Tongue (tissue), 2 donors: ENCODE measurements around the gene EXOC3. TPM values are rescaled to one million over a fixed set of nuclear protein-coding genes. Genes with fewer than 3 reads are reported as not detected.

Source experiments
- DNase-seq: peaks from one replicate; pipeline ENCODE4 v3.0.0-alpha.2; 2015
- total RNA-seq: library from RNA; depleted of rRNA; stranded (reverse); fragments of >200 nt; gene quantifications from one replicate; pipeline ENCODE4 v1.2.3, GENCODE V29; 2014

EXOC3 gene
- total RNA-seq, 1 donor from 2014 or later, result 48.7 TPM

DNA sequence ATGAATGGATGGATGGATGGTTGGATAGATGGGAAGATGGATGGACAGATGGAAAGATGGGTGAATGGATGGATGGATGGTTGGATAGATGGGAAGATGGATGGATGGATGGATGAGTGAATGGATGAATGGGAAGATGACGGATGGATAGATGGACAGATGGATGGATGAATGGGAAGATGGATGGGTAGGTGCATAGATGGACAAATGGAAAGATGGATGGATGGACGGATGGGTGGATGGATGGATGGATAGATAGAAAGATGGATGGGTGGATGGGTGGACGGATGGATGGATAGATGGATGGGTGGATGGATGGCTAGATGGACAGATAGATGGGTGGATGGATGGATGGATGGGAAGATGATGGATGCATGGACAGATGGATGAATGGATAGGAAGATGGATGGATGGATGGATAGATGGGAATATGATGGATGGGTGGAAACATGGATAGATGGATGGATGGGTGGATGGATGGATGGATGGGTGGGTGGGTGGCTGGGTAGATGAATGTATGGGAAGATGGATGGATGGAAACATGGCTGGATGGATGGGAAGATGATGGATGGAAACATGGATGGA is 16.5 kb upstream of the EXOC3 start:
- no peak for DNase-seq

DNA sequence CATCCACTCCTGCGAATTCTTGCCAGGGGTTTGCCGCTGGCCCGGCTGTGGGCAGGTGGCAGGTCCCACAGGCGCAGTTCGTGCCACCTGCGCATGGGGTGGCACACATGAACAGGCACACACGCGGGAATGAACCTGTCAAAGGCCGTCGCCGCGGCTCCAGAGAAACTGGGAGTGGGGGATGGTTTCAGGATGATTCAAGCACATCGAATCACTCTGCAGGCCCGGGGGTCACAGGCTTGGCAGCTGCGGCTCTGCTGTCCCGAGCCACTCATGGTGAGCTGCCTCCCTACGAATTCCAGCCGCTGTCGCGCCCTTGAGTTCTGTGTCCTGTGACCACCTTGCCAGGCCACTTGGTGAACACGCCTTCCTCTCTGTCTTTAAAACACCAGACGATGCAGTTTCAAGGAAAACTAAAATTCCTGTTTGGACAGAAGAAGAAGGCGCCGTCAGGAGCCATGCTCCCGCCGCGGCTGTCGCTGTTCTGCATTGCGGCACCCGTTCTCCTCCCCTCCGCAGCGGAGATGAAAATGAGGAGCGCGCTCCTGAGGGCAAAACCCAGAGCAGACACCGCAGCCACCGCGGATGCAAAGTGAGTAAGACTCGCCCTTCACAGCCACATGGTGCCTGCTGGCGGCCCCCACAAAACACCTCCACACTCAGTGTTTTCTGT is 15.4 kb upstream of the EXOC3 start:
- no peak for DNase-seq

GRCh38 chr5:428219-428618 is 14.8 kb upstream of the EXOC3 start:
- no peak for DNase-seq

DNA sequence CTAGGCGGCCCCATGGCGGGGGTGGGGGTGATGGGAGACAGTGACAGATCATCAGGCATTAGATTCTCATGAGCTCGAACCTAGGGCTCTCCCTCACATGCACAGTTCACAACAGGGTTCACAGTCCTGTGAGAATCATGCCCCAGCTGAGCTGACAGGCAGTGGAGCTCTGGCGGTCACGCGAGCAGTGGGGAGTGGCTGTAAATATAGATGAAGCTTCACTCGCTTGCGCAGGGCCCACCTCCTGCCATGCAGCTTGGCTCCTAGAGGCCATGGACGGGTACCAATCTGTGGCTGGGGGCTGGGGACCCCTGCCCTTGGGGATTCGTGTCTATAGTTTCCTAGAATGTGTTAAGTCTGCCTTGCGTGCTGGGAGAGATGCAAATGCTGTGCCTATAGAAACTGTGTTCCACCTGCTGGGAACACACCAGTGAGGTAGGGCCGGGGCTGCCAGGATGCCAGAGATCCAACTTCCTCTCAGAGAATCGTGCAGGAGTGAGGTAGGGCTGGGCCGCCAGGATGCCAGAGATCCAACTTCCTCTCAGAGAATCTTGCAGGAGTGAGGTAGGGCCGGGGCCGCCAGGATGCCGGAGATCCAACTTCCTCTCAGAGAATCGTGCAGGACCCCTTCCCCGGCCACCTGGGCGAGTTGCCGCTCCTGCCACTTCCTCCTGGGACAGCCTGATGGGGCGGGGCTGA is 14.1 kb upstream of the EXOC3 start:
- DNase-seq, result no peak

- peak; percentile 59 for DNase-seq
Measured at GRCh38 chr5:429453-430188, 13.4 kb upstream of the EXOC3 start.

DNA sequence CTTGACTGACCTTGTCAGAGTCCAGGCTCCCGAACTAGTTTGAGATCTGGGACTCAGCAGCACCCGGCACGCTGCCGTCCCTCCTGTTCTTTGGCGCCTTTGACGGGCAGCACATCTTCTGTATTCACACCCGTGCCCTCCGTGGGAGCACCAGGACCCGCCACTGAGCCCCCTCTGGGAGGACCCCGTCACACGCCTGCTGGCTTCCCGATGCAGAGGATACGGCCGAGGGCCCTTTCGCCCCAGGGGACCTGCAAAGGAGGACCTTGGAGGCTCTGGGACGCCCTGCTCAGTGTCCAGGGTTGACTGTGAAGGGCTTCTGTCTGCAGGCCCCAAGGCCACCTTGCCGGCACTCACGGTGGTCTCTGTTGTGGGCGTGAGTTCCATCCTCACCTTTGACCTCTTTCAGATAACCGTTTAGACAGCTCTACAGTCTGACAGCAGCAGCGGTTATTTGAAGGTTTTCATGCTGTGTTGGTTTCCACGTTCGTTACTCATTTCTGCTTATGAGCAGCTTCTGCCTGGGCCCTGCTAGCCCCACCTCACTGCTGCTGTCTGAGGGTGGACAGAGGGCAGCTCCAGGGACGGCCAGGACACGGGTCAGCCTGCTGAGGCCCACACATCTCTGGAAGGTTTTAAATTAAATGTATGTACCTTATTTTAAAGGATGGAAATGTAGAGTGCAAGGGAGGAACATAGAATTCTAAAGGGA is 12.6 kb upstream of the EXOC3 start:
- DNase-seq, result no peak

GRCh38 chr5:431001-431710 is 11.8 kb upstream of the EXOC3 start:
- DNase-seq, result peak; percentile 59

DNA sequence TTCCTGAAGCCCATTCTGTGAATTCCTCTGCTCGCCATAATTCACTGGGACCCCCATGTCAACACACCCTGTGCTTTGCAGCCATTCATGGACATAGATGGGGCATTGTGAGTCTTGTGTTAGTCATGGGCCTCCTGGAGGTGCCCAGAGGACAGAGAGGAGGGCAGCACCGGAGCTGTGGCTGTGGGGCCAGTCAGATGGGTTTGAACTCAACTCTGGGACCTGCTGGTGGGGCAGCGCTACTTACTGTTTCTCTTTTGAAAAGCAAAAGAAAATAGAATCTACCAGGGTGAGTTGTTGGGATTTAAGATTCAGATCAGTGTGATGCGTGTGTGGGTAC is 11.3 kb upstream of the EXOC3 start:
- DNase-seq, result no peak

GRCh38 chr5:432201-432927 is 10.6 kb upstream of the EXOC3 start:
- no peak for DNase-seq

GRCh38 chr5:432928-433791 is 9.8 kb upstream of the EXOC3 start:
- peak; percentile 40 for DNase-seq

- DNase-seq, result no peak
Measured at GRCh38 chr5:433836-434235, 9.1 kb upstream of the EXOC3 start.

- DNase-seq, result no peak
Measured at GRCh38 chr5:434443-435146, 8.4 kb upstream of the EXOC3 start.

- DNase-seq, result no peak
Measured at GRCh38 chr5:435156-435790, 7.7 kb upstream of the EXOC3 start.

DNA sequence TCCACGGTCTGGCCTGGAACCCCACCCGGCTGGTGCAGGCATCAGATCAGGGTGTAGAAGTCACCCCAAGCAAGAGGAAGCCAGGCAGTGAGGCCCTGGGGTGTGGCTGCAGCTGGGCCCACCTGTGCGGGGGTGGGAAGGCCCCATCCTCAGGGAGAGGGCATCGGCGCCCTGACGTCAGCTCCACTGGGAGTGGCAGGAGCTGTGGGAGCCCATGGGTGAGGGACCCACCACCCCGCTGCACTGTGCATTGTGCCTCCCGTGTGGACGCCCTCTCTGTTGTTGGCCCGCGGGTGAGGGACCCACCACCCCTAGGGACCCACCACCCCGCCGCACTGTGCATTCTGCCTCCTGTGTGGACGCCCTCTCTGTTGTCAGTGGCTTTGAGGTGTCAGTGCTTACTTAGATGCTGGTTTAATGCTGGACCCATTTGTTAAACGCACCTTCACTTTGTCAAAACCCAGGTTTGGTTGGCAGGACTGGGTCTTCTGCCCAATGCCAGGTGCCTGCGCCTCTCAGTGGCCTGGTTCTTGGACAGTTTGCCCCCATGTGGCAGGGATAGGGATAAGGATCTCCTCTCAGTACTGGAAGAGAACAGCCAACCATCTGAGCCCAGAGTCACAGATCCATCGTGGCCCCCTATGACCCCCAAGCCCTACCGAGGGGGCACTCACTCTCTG is 6.9 kb upstream of the EXOC3 start:
- no peak for DNase-seq

GRCh38 chr5:436641-436975 is 6.4 kb upstream of the EXOC3 start:
- no peak for DNase-seq

DNA sequence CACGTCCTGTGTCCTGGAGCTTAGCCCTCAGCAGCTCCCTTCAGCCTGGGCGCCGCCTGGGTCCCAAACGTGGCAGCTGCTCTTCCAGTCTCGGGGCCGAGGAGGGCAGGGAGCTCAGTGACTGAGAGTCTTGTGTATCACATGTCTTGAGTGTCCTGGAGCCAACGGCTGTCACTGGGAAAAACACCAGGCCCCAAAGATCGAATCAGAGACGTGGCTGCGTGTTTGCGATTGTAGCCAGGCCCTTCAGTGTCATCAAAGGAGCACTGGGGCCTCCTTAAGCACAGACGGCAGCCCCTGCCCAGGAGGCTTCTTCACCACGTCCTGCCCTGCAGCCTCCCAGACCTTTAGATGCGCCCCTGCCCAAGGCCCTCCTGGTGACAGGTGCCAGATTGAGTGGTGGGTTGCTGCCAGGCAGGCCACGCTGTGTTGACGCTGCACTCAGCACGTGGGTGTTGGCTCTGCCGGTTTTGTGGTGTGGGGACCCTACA is 5.7 kb upstream of the EXOC3 start:
- peak; percentile 61 for DNase-seq

DNA sequence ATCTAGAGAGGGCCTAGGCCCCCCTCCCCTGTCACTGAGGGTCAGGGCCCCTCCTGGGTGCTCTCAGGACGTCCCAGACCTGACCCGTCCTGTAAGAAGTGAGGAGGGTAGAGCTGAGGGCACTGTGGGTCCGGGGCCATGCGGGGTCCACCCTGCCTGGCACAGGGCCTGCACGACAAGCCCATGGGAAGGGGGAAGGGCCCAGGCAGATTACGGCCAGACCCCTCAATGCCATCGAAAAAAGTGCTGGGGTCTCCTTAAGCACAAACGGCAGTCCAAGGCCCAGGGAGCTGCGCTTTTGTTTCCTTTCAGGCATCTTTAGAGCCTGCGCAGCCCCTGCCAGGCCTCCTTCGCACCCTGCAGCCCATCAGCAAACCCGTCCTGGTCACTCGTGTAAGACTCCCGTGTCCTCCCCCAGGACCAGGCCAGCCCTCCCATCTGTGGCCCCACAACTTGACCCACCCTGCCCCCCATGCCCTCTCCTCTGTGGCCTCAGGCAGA is 4.4 kb upstream of the EXOC3 start:
- no peak for DNase-seq

DNA sequence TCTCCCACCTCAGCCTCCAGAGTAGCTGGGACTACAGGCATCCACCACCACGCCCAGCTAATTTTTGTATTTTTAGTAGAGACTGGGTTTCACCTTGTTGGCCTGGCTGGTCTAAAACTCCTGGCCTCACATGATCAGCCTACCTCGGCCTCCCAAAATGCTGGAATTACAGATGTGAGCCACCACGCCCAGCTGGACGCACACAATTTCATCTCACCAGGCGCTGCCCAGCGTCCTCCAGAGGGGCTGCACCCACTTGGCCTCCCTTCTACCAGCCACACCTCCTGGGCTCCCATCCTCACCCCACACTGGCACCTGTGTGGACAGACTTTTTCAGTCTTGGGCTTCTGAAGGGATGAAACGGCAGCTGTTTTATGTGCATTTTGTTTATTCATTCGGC is 3.8 kb upstream of the EXOC3 start:
- no peak for DNase-seq
